Measurements from ENCODE around the gene RARA.
"Not testable (repeated sequence)": the region's sequence is repeated elsewhere in the genome, so short reads cannot be mapped to it uniquely, and the experiment has no call there.

Gene RARA

DNA sequence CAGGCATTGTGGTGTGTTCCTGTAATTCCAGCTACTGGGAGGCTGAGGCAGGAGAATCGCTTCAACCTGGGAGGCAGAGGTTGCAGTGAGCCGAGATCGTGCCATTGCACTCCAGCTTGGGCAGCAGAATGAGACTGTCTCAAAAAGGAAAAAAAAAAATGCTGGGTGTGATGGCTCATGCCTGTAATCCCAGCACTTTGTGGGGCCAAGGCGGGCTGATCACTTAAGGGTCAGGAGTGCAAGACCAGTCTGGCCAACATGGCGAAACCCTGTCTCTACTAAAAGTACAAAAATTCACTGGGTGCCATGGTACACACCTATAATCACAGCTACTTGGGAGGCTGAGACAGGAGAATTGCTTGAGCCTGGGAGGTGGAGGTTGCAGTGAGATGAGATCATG, 4.1 kb upstream of the RARA start:
- H3K27ac Mint-ChIP-seq; H3K4me3 Mint-ChIP-seq; H3K36me3 Mint-ChIP-seq (ENCODE audit: low read depth); intact Hi-C loops (cut with micrococcal nuclease); H3K27me3 Mint-ChIP-seq; H3K9me3 Mint-ChIP-seq: not testable (repeated sequence)
- peaks cover 17% of the 10 kb centered on the region for H3K4me1 Mint-ChIP-seq (ENCODE audit: low read depth)

- peaks cover 17% of the 10 kb centered on the region for H3K4me1 Mint-ChIP-seq (ENCODE audit: low read depth)
- intact Hi-C loops (cut with micrococcal nuclease): no loop called here
- H3K9me3 Mint-ChIP-seq: no peaks in the 10 kb centered on the region
- no peak overlapping the region for H3K4me3 Mint-ChIP-seq
- H3K27me3 Mint-ChIP-seq: no peaks in the 10 kb centered on the region
- no peak overlapping the region for H3K27ac Mint-ChIP-seq
- H3K36me3 Mint-ChIP-seq (ENCODE audit: low read depth): no peaks in the 10 kb centered on the region
Observed at GRCh38 chr17:40306395-40306794, 2.6 kb upstream of the RARA start.

DNA sequence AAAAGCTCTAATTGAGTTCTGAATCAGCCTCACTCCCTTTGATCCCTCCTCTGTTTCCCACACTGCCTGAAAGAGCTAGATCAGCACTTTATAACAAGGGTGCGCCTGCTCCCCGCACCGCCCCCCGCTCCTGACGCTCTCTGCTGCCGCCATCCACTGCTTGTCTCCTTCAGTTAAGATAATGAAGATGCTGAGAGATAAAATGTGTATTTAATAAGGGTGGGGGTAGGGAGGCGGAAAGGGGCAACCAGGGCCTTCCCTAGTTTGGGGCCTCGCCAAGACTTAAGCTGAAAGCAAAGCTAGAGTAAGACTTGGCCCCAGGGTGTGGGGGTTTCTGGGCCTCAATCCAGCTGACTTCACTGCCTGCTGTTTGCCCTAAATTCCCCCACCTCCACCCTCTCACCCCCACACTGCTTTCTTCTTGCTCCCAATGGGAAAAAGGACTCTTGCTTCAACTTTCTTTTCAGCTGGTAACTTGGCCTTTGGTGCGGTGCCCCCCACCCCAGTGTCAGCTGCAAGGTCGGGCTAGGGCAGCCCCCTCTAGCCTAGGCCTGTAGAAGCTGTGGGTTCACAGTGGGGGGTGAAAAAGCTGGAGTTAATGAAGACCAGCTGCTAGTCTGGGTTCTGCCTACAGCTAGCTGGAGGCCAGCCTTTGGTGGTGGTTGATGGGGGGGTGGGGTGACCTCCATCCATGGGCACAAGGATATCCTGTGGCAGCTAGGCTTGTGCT, 1.8 kb upstream of the RARA start:
- H3K27ac Mint-ChIP-seq: no peak overlapping the region
- no peaks in the 10 kb centered on the region for H3K36me3 Mint-ChIP-seq (ENCODE audit: low read depth)
- H3K4me3 Mint-ChIP-seq: no peak overlapping the region
- peaks cover 17% of the 10 kb centered on the region for H3K4me1 Mint-ChIP-seq (ENCODE audit: low read depth)
- intact Hi-C loops (cut with micrococcal nuclease): no loop called here
- no peaks in the 10 kb centered on the region for H3K9me3 Mint-ChIP-seq
- no peaks in the 10 kb centered on the region for H3K27me3 Mint-ChIP-seq

DNA sequence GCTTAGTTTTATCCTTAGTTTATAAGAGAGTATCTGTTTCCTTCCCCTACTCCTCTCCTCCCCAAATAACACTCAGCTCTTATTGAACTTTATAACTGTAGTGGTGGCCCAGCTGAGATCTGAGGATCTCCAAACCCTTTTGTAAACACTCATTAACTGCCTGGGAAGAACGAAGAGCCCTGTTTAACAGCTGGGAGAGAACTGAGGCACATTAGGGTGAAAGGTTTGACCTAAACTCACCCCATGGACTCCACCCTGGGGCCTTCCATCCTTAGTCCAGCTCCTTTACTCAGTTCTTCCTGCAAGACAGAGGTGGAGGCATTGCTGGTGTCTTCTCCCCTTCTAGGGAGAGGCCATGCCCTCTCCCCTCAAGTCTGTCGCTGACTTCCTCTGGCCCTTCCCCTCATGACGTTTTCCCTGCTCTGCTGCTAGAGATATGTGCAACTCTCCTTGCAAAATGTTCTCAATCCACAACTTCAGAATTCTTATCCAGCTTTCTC, 1.2 kb upstream of the RARA start:
- no peak overlapping the region for H3K27ac Mint-ChIP-seq

GRCh38 chr17:40309949-40310510, 1.1 kb downstream of the RARA start:
- Mint-ChIP-seq H3K36me3 (ENCODE audit: low read depth) (no peaks in the 10 kb centered on the region), H3K4me1 (ENCODE audit: low read depth) (peaks cover 11% of the 10 kb centered on the region), H3K27ac (no peak overlapping the region), H3K27me3 (peaks cover 3% of the 10 kb centered on the region), H3K4me3 (no peak overlapping the region), H3K9me3 (no peaks in the 10 kb centered on the region)
- intact Hi-C loops (cut with micrococcal nuclease): no loop called here

More for the DNA sequence above, 1.2 kb upstream of the RARA start:
- H3K4me1 Mint-ChIP-seq (ENCODE audit: low read depth): peaks cover 17% of the 10 kb centered on the region
- intact Hi-C loops (cut with micrococcal nuclease): no loop called here
- H3K4me3 Mint-ChIP-seq: no peak overlapping the region
- no peaks in the 10 kb centered on the region for H3K36me3 Mint-ChIP-seq (ENCODE audit: low read depth)
- H3K27me3 Mint-ChIP-seq: no peaks in the 10 kb centered on the region
- no peaks in the 10 kb centered on the region for H3K9me3 Mint-ChIP-seq

DNA sequence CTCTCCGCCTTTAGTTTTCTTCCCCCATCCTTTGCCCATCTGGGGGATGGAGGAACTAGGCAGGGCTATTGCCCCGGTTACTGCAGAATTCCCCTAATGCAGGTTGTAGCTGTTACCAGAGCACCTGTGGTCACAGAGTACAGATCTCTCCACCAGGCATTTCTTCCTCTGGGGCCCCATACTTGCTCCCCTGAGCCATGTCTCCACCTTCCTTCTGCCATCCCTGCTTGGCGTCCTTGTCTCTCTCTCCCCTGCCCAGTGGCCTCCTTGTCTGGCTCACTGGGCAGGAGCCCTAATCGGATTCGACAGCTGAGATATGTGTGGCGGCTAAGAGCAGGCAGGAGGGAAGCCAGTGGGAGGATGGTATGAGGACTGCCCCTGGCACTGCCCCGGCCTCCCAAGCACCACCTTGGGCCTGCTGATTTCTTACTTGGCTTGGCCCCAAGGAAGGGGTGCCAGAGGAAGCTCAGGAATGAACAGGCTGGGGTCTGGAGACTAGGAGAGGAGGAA, 2.0 kb downstream of the RARA start:
- Mint-ChIP-seq H3K27me3 (peaks cover 3% of the 10 kb centered on the region), H3K4me3 (no peak overlapping the region), H3K9me3 (no peaks in the 10 kb centered on the region), H3K36me3 (ENCODE audit: low read depth) (no peaks in the 10 kb centered on the region), H3K4me1 (ENCODE audit: low read depth) (peaks cover 19% of the 10 kb centered on the region), H3K27ac (peak overlapping the region; percentile 71)
- intact Hi-C loops (cut with micrococcal nuclease): no loop called here

GRCh38 chr17:40311575-40311974, 2.6 kb downstream of the RARA start:
- Mint-ChIP-seq H3K9me3 (no peaks in the 10 kb centered on the region), H3K27me3 (peaks cover 4% of the 10 kb centered on the region), H3K4me3 (peak overlapping the region; percentile 13), H3K27ac (peak overlapping the region; percentile 71), H3K4me1 (ENCODE audit: low read depth) (peaks cover 25% of the 10 kb centered on the region), H3K36me3 (ENCODE audit: low read depth) (no peaks in the 10 kb centered on the region)
- intact Hi-C loops (cut with micrococcal nuclease): no loop called here

- Mint-ChIP-seq H3K4me1 (ENCODE audit: low read depth) (peaks cover 32% of the 10 kb centered on the region), H3K36me3 (ENCODE audit: low read depth) (no peaks in the 10 kb centered on the region), H3K27me3 (peaks cover 4% of the 10 kb centered on the region), H3K27ac (peak overlapping the region; percentile 71), H3K4me3 (peak overlapping the region; percentile 11), H3K9me3 (no peaks in the 10 kb centered on the region)
- intact Hi-C loops (cut with micrococcal nuclease): no loop called here
Observed at GRCh38 chr17:40312131-40312731, 3.3 kb downstream of the RARA start.

- Mint-ChIP-seq H3K36me3 (ENCODE audit: low read depth) (peaks cover 4% of the 10 kb centered on the region), H3K4me1 (ENCODE audit: low read depth) (peaks cover 40% of the 10 kb centered on the region), H3K27ac (peak overlapping the region; percentile 71)
Observed at GRCh38 chr17:40312893-40313667, 4.1 kb downstream of the RARA start.

GRCh38 chr17:40313668-40314583, 4.9 kb downstream of the RARA start:
- Mint-ChIP-seq H3K9me3 (no peaks in the 10 kb centered on the region), H3K4me1 (ENCODE audit: low read depth) (peaks cover 47% of the 10 kb centered on the region), H3K27ac (peak overlapping the region; percentile 43), H3K36me3 (ENCODE audit: low read depth) (peaks cover 12% of the 10 kb centered on the region), H3K27me3 (peaks cover 4% of the 10 kb centered on the region), H3K4me3 (no peak overlapping the region)
- intact Hi-C loops (cut with micrococcal nuclease): no loop called here

More at GRCh38 chr17:40312893-40313667, 4.1 kb downstream of the RARA start:
- Mint-ChIP-seq H3K9me3 (no peaks in the 10 kb centered on the region), H3K27me3 (peaks cover 4% of the 10 kb centered on the region), H3K4me3 (no peak overlapping the region)
- intact Hi-C loops (cut with micrococcal nuclease): no loop called here

DNA sequence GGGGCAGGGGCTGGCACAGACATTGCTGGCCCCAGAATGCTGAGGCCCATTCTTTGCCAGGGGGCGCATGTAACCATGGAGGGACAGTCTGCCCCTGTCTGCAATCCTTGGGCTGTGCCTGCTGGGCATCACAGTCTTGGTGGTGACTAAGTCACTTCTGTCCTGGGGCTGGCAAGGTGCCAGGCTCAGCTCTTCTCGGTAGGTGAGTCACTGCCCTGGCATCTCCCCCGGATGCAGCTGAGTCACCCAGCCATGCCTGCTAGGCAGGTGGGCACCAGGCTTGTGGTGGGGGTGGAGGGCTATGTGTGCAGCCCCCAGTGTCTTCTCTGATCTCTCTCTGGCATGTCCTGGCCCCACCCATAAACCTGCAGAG, 5.6 kb downstream of the RARA start:
- intact Hi-C loops (cut with micrococcal nuclease): no loop called here
- peak overlapping the region; percentile 43 for H3K27ac Mint-ChIP-seq
- H3K36me3 Mint-ChIP-seq (ENCODE audit: low read depth): peaks cover 19% of the 10 kb centered on the region
- no peak overlapping the region for H3K4me3 Mint-ChIP-seq
- H3K9me3 Mint-ChIP-seq: no peaks in the 10 kb centered on the region
- H3K4me1 Mint-ChIP-seq (ENCODE audit: low read depth): peaks cover 54% of the 10 kb centered on the region
- peaks cover 4% of the 10 kb centered on the region for H3K27me3 Mint-ChIP-seq

DNA sequence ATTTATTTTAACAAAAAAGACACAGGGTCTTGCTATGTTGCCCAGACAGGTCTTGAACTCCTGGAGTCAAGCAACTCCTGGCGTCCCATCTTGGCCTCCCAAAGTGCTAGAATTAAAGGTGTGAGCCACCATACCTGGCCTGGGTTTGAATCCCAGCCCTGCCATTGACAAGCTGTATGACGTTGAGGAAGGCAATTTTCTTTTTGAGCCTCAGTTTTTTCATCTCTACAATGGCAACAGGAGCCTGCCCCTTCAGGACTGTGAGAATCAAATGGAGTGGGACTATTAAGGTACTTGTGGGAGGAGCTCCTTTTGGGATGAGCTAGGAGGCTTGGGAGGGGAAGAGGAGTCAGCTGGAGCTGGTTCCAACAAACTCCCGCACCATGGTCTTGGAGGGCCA, 6.2 kb downstream of the RARA start:
- H3K9me3 Mint-ChIP-seq: no peaks in the 10 kb centered on the region
- no peak overlapping the region for H3K4me3 Mint-ChIP-seq
- peak overlapping the region; percentile 43 for H3K27ac Mint-ChIP-seq
- H3K27me3 Mint-ChIP-seq: peaks cover 4% of the 10 kb centered on the region
- H3K36me3 Mint-ChIP-seq (ENCODE audit: low read depth): peaks cover 25% of the 10 kb centered on the region
- H3K4me1 Mint-ChIP-seq (ENCODE audit: low read depth): peaks cover 60% of the 10 kb centered on the region
- intact Hi-C loops (cut with micrococcal nuclease): no loop called here

Data from dendritic cell treated with granulocyte-macrophage colony-stimulating factor and Interleukin-4, amounts not matched to agents 40 ng/mL and 50 ng/mL, for 4 days (primary cell).